ENCODE results near the gene LIPI.

- TF ChIP-seq CTCF (IDR thresholded peaks at IDR 0.05; ENCODE audit: poor library complexity) (no peak), EZH2 (IDR thresholded peaks at IDR 0.05; ENCODE audit: borderline replicate concordance) (no peak), EZH2phosphoT487 (IDR thresholded peaks at IDR 0.05; ENCODE audit: low read depth, severe bottlenecking, unreplicated experiment) (no peak)
Observed at GRCh38 chr21:14206222-14206621, 4.5 kb downstream of the LIPI start.
